Tibial artery (tissue), 4 donors: Measurements from ENCODE around the gene TRIM3.

Experiments
- DNase-seq, 2 donors: peaks; one replicate each; pipeline ENCODE4 v3.0.0-alpha.2; 2019
- H3K27ac ChIP-seq, 2 donors: fragments of 200-600 bp; sonication (generic) in 1 of 2; 1 replicate in 1 of 2; 2 replicates in 1 of 2; pipeline ENCODE4 v1.5.1; 2018 to 2019; ENCODE audit warnings: mild to moderate bottlenecking in 1 of 2
- H3K27me3 ChIP-seq, 2 donors: fragments of 200-600 bp; sonication (generic) in 1 of 2; one replicate each; pipeline versions ENCODE4 v1.5.1 to v1.6.0; 2016 to 2019
- H3K36me3 ChIP-seq, 3 donors: fragments of 200-600 bp; sonication (generic) in 2 of 3; one replicate each; pipeline ENCODE4 v1.5.1; 2016 to 2019; ENCODE audit warnings: mild to moderate bottlenecking in 2 of 3
- H3K4me1 ChIP-seq, 4 donors: fragments of 200-600 bp; sonication (generic) in 2 of 4; 1 replicate in 3 of 4; 2 replicates in 1 of 4; pipeline ENCODE4 v1.5.1; 2016 to 2019
- H3K4me3 ChIP-seq, 2 donors: fragments of 200-600 bp; sonication (generic) in 1 of 2; 1 replicate in 1 of 2; 2 replicates in 1 of 2; pipeline ENCODE4 v1.5.1; 2018 to 2019; ENCODE audit warnings: mild to moderate bottlenecking in 2 of 2
- H3K9me3 ChIP-seq, 3 donors: fragments of 200-600 bp; sonication (generic) in 1 of 3; one replicate each; pipeline ENCODE4 v1.5.1; 2016 to 2019
- CTCF ChIP-seq, 2 experiments: fragments of 200-600 bp in 1 of 2; fragments of 450-650 bp in 1 of 2; IDR thresholded peaks; one replicate each; pipeline ENCODE4 v1.5.1; 2017 to 2019; ENCODE audit warnings: antibody characterized with exemption in 2 of 2, mild to moderate bottlenecking in 1 of 2, moderate library complexity in 1 of 2
- intact Hi-C: fragments of 100-400 bp; cut with DNase I; formaldehyde crosslinking; loops from one replicate; pipeline ENCODE4 v1.15.0; 2023; ENCODE audit warnings: low total_unique reads

TRIM3 gene

GRCh38 chr11:6402561-6402981 is 71.2 kb downstream of the TRIM3 start:
- Histone ChIP-seq H3K27ac (no peak overlapping the region), H3K9me3 (no peaks in the 10 kb centered on the region), H3K27me3 (no peaks in the 10 kb centered on the region), H3K36me3 (peaks cover 23 to 64% (median 34%) of the 10 kb centered on the region in 3 donors), H3K4me1 (peaks cover 0 to 20% (median 3%) of the 10 kb centered on the region in 4 donors), H3K4me3 (no peak overlapping the region)
- TF ChIP-seq CTCF (IDR thresholded peaks at IDR 0.05), result no peak
- DNase-seq, result no peak
- intact Hi-C loops, result no loop called here

- H3K4me3 ChIP-seq, result no peak overlapping the region
- no peak for TF ChIP-seq CTCF (IDR thresholded peaks at IDR 0.05)
- no peak for DNase-seq
- intact Hi-C loops, result no loop called here
- peaks cover 0 to 25% (median 3%) of the 10 kb centered on the region in 4 donors for H3K4me1 ChIP-seq
- no peak overlapping the region for H3K27ac ChIP-seq
- H3K9me3 ChIP-seq, result no peaks in the 10 kb centered on the region
- no peaks in the 10 kb centered on the region for H3K27me3 ChIP-seq
- H3K36me3 ChIP-seq, result peaks cover 23 to 69% (median 34%) of the 10 kb centered on the region in 3 donors
Measured at GRCh38 chr11:6402061-6402470, 71.7 kb downstream of the TRIM3 start.

- Histone ChIP-seq H3K4me1 (peaks cover 0 to 29% (median 3%) of the 10 kb centered on the region in 4 donors), H3K27ac (no peak overlapping the region), H3K4me3 (no peak overlapping the region), H3K27me3 (no peaks in the 10 kb centered on the region), H3K9me3 (no peaks in the 10 kb centered on the region), H3K36me3 (peaks cover 23 to 72% (median 34%) of the 10 kb centered on the region in 3 donors)
- DNase-seq, result no peak
- no peak for TF ChIP-seq CTCF (IDR thresholded peaks at IDR 0.05)
- intact Hi-C loops, result no loop called here
Measured at GRCh38 chr11:6401464-6401863, 72.3 kb downstream of the TRIM3 start.

GRCh38 chr11:6400431-6401345 is 73.1 kb downstream of the TRIM3 start:
- H3K4me3 ChIP-seq, result no peak overlapping the region
- peaks cover 0 to 29% (median 3%) of the 10 kb centered on the region in 4 donors for H3K4me1 ChIP-seq
- H3K9me3 ChIP-seq, result no peaks in the 10 kb centered on the region
- no peak for DNase-seq
- no peak overlapping the region for H3K27ac ChIP-seq
- no peaks in the 10 kb centered on the region for H3K27me3 ChIP-seq
- TF ChIP-seq CTCF (IDR thresholded peaks at IDR 0.05), result no peak
- peaks cover 23 to 79% (median 38%) of the 10 kb centered on the region in 3 donors for H3K36me3 ChIP-seq
- intact Hi-C loops, result no loop called here
